ENCODE results near the gene LUC7L2. TPM values are rescaled to one million over a fixed set of nuclear protein-coding genes. Genes with fewer than 3 reads are reported as not detected.
"Not testable (repeated sequence)": the region's sequence is repeated elsewhere in the genome, so short reads cannot be mapped to it uniquely, and the experiment has no call there.

LUC7L2 gene
- total RNA-seq, 1 donor from 2014 or later: 83.4 TPM

GRCh38 chr7:139341776-139342226 is 17.9 kb upstream of the LUC7L2 start:
- Mint-ChIP-seq H3K27ac (ENCODE audit: unreplicated experiment) (peak overlapping the region; percentile 100), H3K4me1 (ENCODE audit: low read depth, unreplicated experiment) (peaks cover 4% of the 10 kb centered on the region), H3K9me3 (ENCODE audit: unreplicated experiment) (peaks cover 20% of the 10 kb centered on the region), H3K36me3 (ENCODE audit: unreplicated experiment) (peaks cover 9% of the 10 kb centered on the region), H3K4me3 (ENCODE audit: unreplicated experiment) (peak overlapping the region; percentile 96), H3K27me3 (ENCODE audit: unreplicated experiment) (peaks cover 13% of the 10 kb centered on the region)
- no peak for TF ChIP-seq CTCF (IDR thresholded peaks at IDR 0.05; ENCODE audit: partially characterized antibody, unreplicated experiment)
- no peak for DNase-seq

- Mint-ChIP-seq H3K4me3 (ENCODE audit: unreplicated experiment) (no peak overlapping the region), H3K4me1 (ENCODE audit: low read depth, unreplicated experiment) (peaks cover 4% of the 10 kb centered on the region), H3K27me3 (ENCODE audit: unreplicated experiment) (peaks cover 11% of the 10 kb centered on the region), H3K9me3 (ENCODE audit: unreplicated experiment) (peaks cover 14% of the 10 kb centered on the region), H3K36me3 (ENCODE audit: unreplicated experiment) (peaks cover 5% of the 10 kb centered on the region), H3K27ac (ENCODE audit: unreplicated experiment) (no peak overlapping the region)
- no peak for DNase-seq
- TF ChIP-seq CTCF (IDR thresholded peaks at IDR 0.05; ENCODE audit: partially characterized antibody, unreplicated experiment): no peak
Measured at GRCh38 chr7:139345042-139345441, 14.7 kb upstream of the LUC7L2 start.

GRCh38 chr7:139351027-139351426 is 8.7 kb upstream of the LUC7L2 start:
- Mint-ChIP-seq H3K36me3 (ENCODE audit: unreplicated experiment) (no peaks in the 10 kb centered on the region), H3K27me3 (ENCODE audit: unreplicated experiment) (no peaks in the 10 kb centered on the region), H3K4me3 (ENCODE audit: unreplicated experiment) (no peak overlapping the region), H3K9me3 (ENCODE audit: unreplicated experiment) (no peaks in the 10 kb centered on the region), H3K27ac (ENCODE audit: unreplicated experiment) (no peak overlapping the region), H3K4me1 (ENCODE audit: low read depth, unreplicated experiment) (no peaks in the 10 kb centered on the region)
- no peak for TF ChIP-seq CTCF (IDR thresholded peaks at IDR 0.05; ENCODE audit: partially characterized antibody, unreplicated experiment)
- no peak for DNase-seq

- Mint-ChIP-seq H3K36me3 (ENCODE audit: unreplicated experiment) (no peaks in the 10 kb centered on the region), H3K9me3 (ENCODE audit: unreplicated experiment) (peaks cover 6% of the 10 kb centered on the region), H3K27me3 (ENCODE audit: unreplicated experiment) (peaks cover 3% of the 10 kb centered on the region), H3K4me1 (ENCODE audit: low read depth, unreplicated experiment) (no peaks in the 10 kb centered on the region), H3K4me3 (ENCODE audit: unreplicated experiment) (no peak overlapping the region), H3K27ac (ENCODE audit: unreplicated experiment) (no peak overlapping the region)
- no peak for DNase-seq
- TF ChIP-seq CTCF (IDR thresholded peaks at IDR 0.05; ENCODE audit: partially characterized antibody, unreplicated experiment): no peak
Measured at GRCh38 chr7:139354729-139355128, 5.0 kb upstream of the LUC7L2 start.

- no peak for TF ChIP-seq CTCF (IDR thresholded peaks at IDR 0.05; ENCODE audit: partially characterized antibody, unreplicated experiment)
- Mint-ChIP-seq H3K36me3 (ENCODE audit: unreplicated experiment) (no peaks in the 10 kb centered on the region), H3K4me1 (ENCODE audit: low read depth, unreplicated experiment) (no peaks in the 10 kb centered on the region), H3K4me3 (ENCODE audit: unreplicated experiment) (no peak overlapping the region), H3K9me3 (ENCODE audit: unreplicated experiment) (peaks cover 7% of the 10 kb centered on the region), H3K27me3 (ENCODE audit: unreplicated experiment) (peaks cover 3% of the 10 kb centered on the region), H3K27ac (ENCODE audit: unreplicated experiment) (no peak overlapping the region)
- DNase-seq: no peak
Measured at GRCh38 chr7:139355320-139355719, 4.4 kb upstream of the LUC7L2 start.

- H3K27me3 Mint-ChIP-seq (ENCODE audit: unreplicated experiment); DNase-seq; H3K4me1 Mint-ChIP-seq (ENCODE audit: low read depth, unreplicated experiment); H3K27ac Mint-ChIP-seq (ENCODE audit: unreplicated experiment); H3K36me3 Mint-ChIP-seq (ENCODE audit: unreplicated experiment): not testable (repeated sequence)
- peak overlapping the region; percentile 95 for H3K4me3 Mint-ChIP-seq (ENCODE audit: unreplicated experiment)
- H3K9me3 Mint-ChIP-seq (ENCODE audit: unreplicated experiment): peaks cover 14% of the 10 kb centered on the region
Measured at GRCh38 chr7:139357729-139358506, 1.8 kb upstream of the LUC7L2 start.
